OCI-LY7 (cell line): Measurements from ENCODE around the gene CATSPER4. TPM values are rescaled to one million over a fixed set of nuclear protein-coding genes. Genes with fewer than 3 reads are reported as not detected.

Source experiments
- BruUV-seq: library from RNA; stranded (reverse); fragments of 400-500 nt; replicated peaks from 2 replicates; lab custom pipeline; 2021; lab: Mats Ljungman, UMichigan
- CTCF ChIA-PET: fragments of 300-600 bp; sonication (Branson Sonifier 250); formaldehyde crosslinking; loops from one replicate; lab custom pipeline; 2022; ENCODE audit warnings: antibody characterized with exemption; ENCODE audit not compliant: unreplicated experiment; lab: Charles Lee
- POLR2A ChIA-PET: fragments of 300-600 bp; sonication (Branson Sonifier 250); formaldehyde crosslinking; loops from one replicate; lab custom pipeline; 2022; ENCODE audit warnings: antibody characterized with exemption; lab: Charles Lee
- DNase-seq: peaks from one replicate; pipeline ENCODE4 v3.0.0-alpha.2; 2015; ENCODE audit warnings: low spot score
- H2AFZ ChIP-seq: fragments of 200-600 bp; sonication (generic), shearing (Covaris generic); 2 replicates; pipeline ENCODE4 v1.6.1; 2014; ENCODE audit warnings: mild to moderate bottlenecking, antibody characterized with exemption, low read length, moderate library complexity
- H3K27ac ChIP-seq: fragments of 200-600 bp; sonication (generic); 2 replicates; pipeline ENCODE4 v1.5.1; 2014; ENCODE audit warnings: mixed run types, low read depth, mild to moderate bottlenecking, moderate library complexity, low read length, inconsistent platforms; ENCODE audit not compliant: poor library complexity, severe bottlenecking
- H3K36me3 ChIP-seq: fragments of 200-600 bp; sonication (generic); 2 replicates; pipeline ENCODE4 v1.6.1; 2014; ENCODE audit warnings: mild to moderate bottlenecking, antibody characterized with exemption, low read length, moderate library complexity, mixed read lengths; ENCODE audit not compliant: insufficient read depth
- H3K4me1 ChIP-seq: fragments of 200-600 bp; sonication (generic); 2 replicates; pipeline ENCODE4 v1.5.1; 2014; ENCODE audit warnings: mild to moderate bottlenecking, low read length; ENCODE audit not compliant: insufficient read depth, poor library complexity, severe bottlenecking
- H3K4me2 ChIP-seq: fragments of 200-600 bp; sonication (generic); 2 replicates; pipeline ENCODE4 v1.6.1; 2014; ENCODE audit warnings: mild to moderate bottlenecking, low read length
- H3K4me3 ChIP-seq: fragments of 200-600 bp; sonication (generic); 2 replicates; pipeline ENCODE4 v1.5.1; 2014; ENCODE audit warnings: mild to moderate bottlenecking, low read depth, low read length; ENCODE audit not compliant: poor library complexity, severe bottlenecking
- H3K79me2 ChIP-seq: fragments of 200-600 bp; sonication (generic); 2 replicates; pipeline ENCODE4 v1.6.1; 2016; ENCODE audit warnings: low read depth, mild to moderate bottlenecking, low read length, moderate library complexity, mixed read lengths; ENCODE audit not compliant: insufficient read depth
- H3K9me2 ChIP-seq: fragments of 200-600 bp; sonication (generic); 2 replicates; pipeline ENCODE4 v1.6.1; 2016; ENCODE audit warnings: mild to moderate bottlenecking, low read length, mixed read lengths; ENCODE audit not compliant: insufficient read depth
- H3K9me3 ChIP-seq: fragments of 200-600 bp; sonication (generic); 2 replicates; pipeline ENCODE4 v1.6.1; 2014; ENCODE audit warnings: mild to moderate bottlenecking, mixed run types, low read length, mixed read lengths
- H4K20me1 ChIP-seq: fragments of 200-600 bp; sonication (generic); 2 replicates; pipeline ENCODE4 v1.6.1; 2014; ENCODE audit warnings: mild to moderate bottlenecking, antibody characterized with exemption, low read length, moderate library complexity, mixed read lengths; ENCODE audit not compliant: insufficient read depth
- EZH2phosphoT487 ChIP-seq: fragments of 200-600 bp; sonication (generic); IDR thresholded peaks from 2 replicates; pipeline ENCODE4 v1.6.1; 2018; ENCODE audit warnings: low read depth, borderline replicate concordance, mild to moderate bottlenecking, mixed run types, antibody characterized with exemption, low read length, moderate library complexity, mixed read lengths
- intact Hi-C: fragments of 100-400 bp; cut with micrococcal nuclease; formaldehyde crosslinking; loops from one replicate; pipeline ENCODE4 v1.10.0; 2022; ENCODE audit not compliant: unreplicated experiment
- total RNA-seq, 2 experiments: library from RNA; depleted of rRNA in 1 of 2; stranded (reverse); fragments of >200 nt in 1 of 2; shearing (Covaris generic) in 1 of 2; gene quantifications; 2 replicates each; pipeline ENCODE4 v1.2.3, GENCODE V29; 2014 to 2022
- TF ChIP-seq, protein P1 (sequence below): fragments of 200-600 bp; sonication (generic); conservative IDR thresholded peaks from 2 replicates; pipeline ENCODE4 v1.5.1; 2014; ENCODE audit warnings: mild to moderate bottlenecking, antibody characterized with exemption, low read length, moderate library complexity, mixed read lengths

Gene CATSPER4
- total RNA-seq, 2 experiments from 2014 or later = not detected

DNA sequence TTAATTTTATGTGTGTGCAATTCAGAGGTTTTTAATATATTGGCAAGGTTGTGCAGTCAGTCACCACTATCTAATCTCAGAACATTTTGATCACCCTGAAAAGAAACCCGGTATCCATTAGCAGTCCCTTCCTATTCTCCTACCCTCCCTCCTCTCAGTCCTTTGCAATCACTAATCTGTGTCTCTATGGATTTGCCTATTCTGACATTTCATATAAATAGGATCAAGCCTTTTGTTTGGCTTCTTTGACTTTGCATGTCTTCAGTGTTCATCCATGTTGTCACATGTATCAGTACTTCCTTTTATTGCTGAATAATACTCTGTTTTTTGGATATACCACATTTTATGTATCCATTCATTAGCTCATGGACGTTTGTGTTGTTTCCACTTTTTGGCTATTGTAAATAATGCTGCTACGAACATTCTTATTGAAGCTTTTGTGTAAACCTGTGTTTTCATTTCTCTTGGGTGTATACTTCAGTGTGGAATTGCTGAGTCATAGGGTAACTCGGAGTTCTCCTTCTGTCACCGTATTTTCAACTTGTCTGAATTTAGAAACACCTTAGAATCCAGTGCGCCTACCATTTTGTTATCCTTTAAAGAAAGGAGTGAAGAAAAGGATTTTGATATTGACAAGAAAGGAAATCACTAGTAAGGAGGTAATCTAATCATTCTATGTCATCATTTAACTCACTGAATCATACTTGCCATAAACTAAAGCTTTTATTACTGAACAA is 47.0 kb downstream of the CATSPER4 start:
- DNase-seq = no peak
- Histone ChIP-seq H3K4me2 (peak overlapping the region; percentile 82), H3K4me3 (peak overlapping the region; percentile 86), H3K36me3 (peaks cover 66% of the 10 kb centered on the region), H3K27ac (no peak overlapping the region), H2AFZ (no peak overlapping the region), H3K9me2 (no peaks in the 10 kb centered on the region), H4K20me1 (no peaks in the 10 kb centered on the region), H3K79me2 (peaks cover 70% of the 10 kb centered on the region), H3K9me3 (peaks cover 11% of the 10 kb centered on the region; the same call in 1 of the 2 replicates), H3K4me1 (peaks cover 34% of the 10 kb centered on the region)
- no peak for TF ChIP-seq EZH2phosphoT487
- POLR2A ChIA-PET = interaction anchor here (1.1 to 2.0 kb wide), 2 partner anchors 9 to 12 kb away, joined by 3 to 6 read pairs; no protein-coding TSS in a partner anchor
- intact Hi-C loops = no loop called here
- CTCF ChIA-PET = no interaction called here
- no TSS peak for BruUV-seq

- Histone ChIP-seq H3K79me2 (peaks cover 76% of the 10 kb centered on the region), H2AFZ (no peak overlapping the region), H3K9me2 (no peaks in the 10 kb centered on the region), H4K20me1 (no peaks in the 10 kb centered on the region), H3K4me1 (peaks cover 30% of the 10 kb centered on the region), H3K36me3 (peaks cover 91% of the 10 kb centered on the region), H3K27ac (no peak overlapping the region), H3K4me3 (no peak overlapping the region), H3K4me2 (no peak overlapping the region), H3K9me3 (peaks cover 11% of the 10 kb centered on the region; the same call in 1 of the 2 replicates)
- CTCF ChIA-PET = no interaction called here
- POLR2A ChIA-PET = no interaction called here
- no TSS peak for BruUV-seq
- TF ChIP-seq, protein P1, sequence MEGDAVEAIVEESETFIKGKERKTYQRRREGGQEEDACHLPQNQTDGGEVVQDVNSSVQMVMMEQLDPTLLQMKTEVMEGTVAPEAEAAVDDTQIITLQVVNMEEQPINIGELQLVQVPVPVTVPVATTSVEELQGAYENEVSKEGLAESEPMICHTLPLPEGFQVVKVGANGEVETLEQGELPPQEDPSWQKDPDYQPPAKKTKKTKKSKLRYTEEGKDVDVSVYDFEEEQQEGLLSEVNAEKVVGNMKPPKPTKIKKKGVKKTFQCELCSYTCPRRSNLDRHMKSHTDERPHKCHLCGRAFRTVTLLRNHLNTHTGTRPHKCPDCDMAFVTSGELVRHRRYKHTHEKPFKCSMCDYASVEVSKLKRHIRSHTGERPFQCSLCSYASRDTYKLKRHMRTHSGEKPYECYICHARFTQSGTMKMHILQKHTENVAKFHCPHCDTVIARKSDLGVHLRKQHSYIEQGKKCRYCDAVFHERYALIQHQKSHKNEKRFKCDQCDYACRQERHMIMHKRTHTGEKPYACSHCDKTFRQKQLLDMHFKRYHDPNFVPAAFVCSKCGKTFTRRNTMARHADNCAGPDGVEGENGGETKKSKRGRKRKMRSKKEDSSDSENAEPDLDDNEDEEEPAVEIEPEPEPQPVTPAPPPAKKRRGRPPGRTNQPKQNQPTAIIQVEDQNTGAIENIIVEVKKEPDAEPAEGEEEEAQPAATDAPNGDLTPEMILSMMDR = no peak
- TF ChIP-seq EZH2phosphoT487 = no peak
- intact Hi-C loops = no loop called here
- DNase-seq = no peak
Measured at GRCh38 chr1:26239936-26240335, 49.5 kb downstream of the CATSPER4 start.

Other genes with a start within 250 kb of the CATSPER4 start
- 2.9 and 4.1 TPM in 2 replicates for gene PAFAH2, start 192.5 kb upstream of the CATSPER4 start, total RNA-seq (2014; rRNA removed; shearing (Covaris generic))
- 7.3 and 8.7 TPM in 2 replicates for gene PAFAH2, start 192.5 kb upstream of the CATSPER4 start, total RNA-seq (2022)
- not detected in 2 replicates for gene EXTL1, start 168.8 kb upstream of the CATSPER4 start, total RNA-seq (2014; rRNA removed; shearing (Covaris generic))
- gene EXTL1, start 168.8 kb upstream of the CATSPER4 start, total RNA-seq (2022) = 0.26 and 0.67 TPM in 2 replicates
- not detected in 2 replicates for gene SLC30A2, start 144.5 kb upstream of the CATSPER4 start, total RNA-seq (2014; rRNA removed; shearing (Covaris generic))
- not detected in 2 replicates for gene SLC30A2, start 144.5 kb upstream of the CATSPER4 start, total RNA-seq (2022)
- not detected in 2 replicates for gene TRIM63, start 123.0 kb upstream of the CATSPER4 start, total RNA-seq (2014; rRNA removed; shearing (Covaris generic))
- gene TRIM63, start 123.0 kb upstream of the CATSPER4 start, total RNA-seq (2022) = not detected in 2 replicates
- 10.4 and 12.9 TPM in 2 replicates for gene PDIK1L, start 78.8 kb upstream of the CATSPER4 start, total RNA-seq (2014; rRNA removed; shearing (Covaris generic))
- 17.2 and 21.3 TPM in 2 replicates for gene PDIK1L, start 78.8 kb upstream of the CATSPER4 start, total RNA-seq (2022)
- not detected in 2 replicates for gene FAM110D, start 31.5 kb upstream of the CATSPER4 start, total RNA-seq (2014; rRNA removed; shearing (Covaris generic))
- 0.11 TPM in 1 of 2 replicates, not detected in the other for gene FAM110D, start 31.5 kb upstream of the CATSPER4 start, total RNA-seq (2022)
- gene C1orf232, start 21.6 kb upstream of the CATSPER4 start, total RNA-seq (2014; rRNA removed; shearing (Covaris generic)) = not detected in 2 replicates
- gene C1orf232, start 21.6 kb upstream of the CATSPER4 start, total RNA-seq (2022) = not detected in 2 replicates
- gene ZNF593, start 20.7 kb upstream of the CATSPER4 start, total RNA-seq (2014; rRNA removed; shearing (Covaris generic)) = 60.0 and 63.6 TPM in 2 replicates
- 33.0 and 42.8 TPM in 2 replicates for gene ZNF593, start 20.7 kb upstream of the CATSPER4 start, total RNA-seq (2022)
- gene ZNF593OS, start 18.8 kb upstream of the CATSPER4 start, total RNA-seq (2014; rRNA removed; shearing (Covaris generic)) = not detected in 2 replicates
- gene ZNF593OS, start 18.8 kb upstream of the CATSPER4 start, total RNA-seq (2022) = not detected in 2 replicates
- 0.77 and 2.5 TPM in 2 replicates for gene CNKSR1, start 13.1 kb upstream of the CATSPER4 start, total RNA-seq (2014; rRNA removed; shearing (Covaris generic))
- 2.5 and 2.7 TPM in 2 replicates for gene CNKSR1, start 13.1 kb upstream of the CATSPER4 start, total RNA-seq (2022)
- 46.4 and 55.2 TPM in 2 replicates for gene CEP85, start 43.6 kb downstream of the CATSPER4 start, total RNA-seq (2014; rRNA removed; shearing (Covaris generic))
- gene CEP85, start 43.6 kb downstream of the CATSPER4 start, total RNA-seq (2022) = 47.1 and 53.6 TPM in 2 replicates
- gene SH3BGRL3, start 89.5 kb downstream of the CATSPER4 start, total RNA-seq (2014; rRNA removed; shearing (Covaris generic)) = 18.6 and 25.3 TPM in 2 replicates
- 58.6 and 60.9 TPM in 2 replicates for gene SH3BGRL3, start 89.5 kb downstream of the CATSPER4 start, total RNA-seq (2022)
- gene UBXN11, start 116.0 kb downstream of the CATSPER4 start, total RNA-seq (2014; rRNA removed; shearing (Covaris generic)) = 74.2 and 75.8 TPM in 2 replicates
- 98.6 and 111 TPM in 2 replicates for gene UBXN11, start 116.0 kb downstream of the CATSPER4 start, total RNA-seq (2022)
- gene CD52, start 127.4 kb downstream of the CATSPER4 start, total RNA-seq (2014; rRNA removed; shearing (Covaris generic)) = 409 and 470 TPM in 2 replicates
- 677 and 769 TPM in 2 replicates for gene CD52, start 127.4 kb downstream of the CATSPER4 start, total RNA-seq (2022)
- 1.3 and 4.4 TPM in 2 replicates for gene CRYBG2, start 163.5 kb downstream of the CATSPER4 start, total RNA-seq (2014; rRNA removed; shearing (Covaris generic))
- 3.0 and 5.5 TPM in 2 replicates for gene CRYBG2, start 163.5 kb downstream of the CATSPER4 start, total RNA-seq (2022)
- gene ZNF683, start 182.1 kb downstream of the CATSPER4 start, total RNA-seq (2014; rRNA removed; shearing (Covaris generic)) = not detected in 2 replicates
- not detected in 2 replicates for gene ZNF683, start 182.1 kb downstream of the CATSPER4 start, total RNA-seq (2022)
- not detected in 2 replicates for gene LIN28A, start 220.2 kb downstream of the CATSPER4 start, total RNA-seq (2014; rRNA removed; shearing (Covaris generic))
- gene LIN28A, start 220.2 kb downstream of the CATSPER4 start, total RNA-seq (2022) = not detected in 2 replicates
- 33.2 and 39.0 TPM in 2 replicates for gene DHDDS, start 241.7 kb downstream of the CATSPER4 start, total RNA-seq (2014; rRNA removed; shearing (Covaris generic))
- gene DHDDS, start 241.7 kb downstream of the CATSPER4 start, total RNA-seq (2022) = 43.4 and 45.1 TPM in 2 replicates